Hepatocyte (in vitro differentiated cells): ENCODE measurements around the gene PTAFR. TPM values are rescaled to one million over a fixed set of nuclear protein-coding genes. Genes with fewer than 3 reads are reported as not detected.

Experiments used
- DNase-seq: peaks from one replicate; pipeline ENCODE4 v3.0.0-alpha.2; 2016; ENCODE audit warnings: low spot score
- H2AFZ ChIP-seq: fragments of 200-600 bp; sonication (generic); 2 replicates; pipeline ENCODE4 v1.6.0; 2016; ENCODE audit warnings: antibody characterized with exemption, mild to moderate bottlenecking
- H3K27ac ChIP-seq: fragments of 200-600 bp; sonication (generic); 2 replicates; pipeline ENCODE4 v1.5.1; 2016; ENCODE audit warnings: mild to moderate bottlenecking
- H3K27me3 ChIP-seq: fragments of 200-600 bp; sonication (generic); 2 replicates; pipeline ENCODE4 v1.6.1; 2016
- H3K36me3 ChIP-seq: fragments of 200-600 bp; sonication (generic); replicated peaks from 2 replicates; pipeline ENCODE4 v1.5.1; 2016; ENCODE audit warnings: low read depth; ENCODE audit not compliant: insufficient read depth
- H3K4me1 ChIP-seq: fragments of 200-600 bp; sonication (generic); 2 replicates; pipeline ENCODE4 v1.5.1; 2016; ENCODE audit warnings: mild to moderate bottlenecking, moderate library complexity; ENCODE audit not compliant: insufficient read depth
- H3K4me2 ChIP-seq: fragments of 200-600 bp; sonication (generic); 2 replicates; pipeline ENCODE4 v1.6.0; 2016
- H3K4me3 ChIP-seq: fragments of 200-600 bp; sonication (generic); 2 replicates; pipeline ENCODE4 v1.5.1; 2016; ENCODE audit warnings: mild to moderate bottlenecking
- H3K79me2 ChIP-seq: fragments of 200-600 bp; sonication (generic); 2 replicates; pipeline ENCODE4 v1.6.0; 2017; ENCODE audit warnings: mild to moderate bottlenecking
- H3K9me2 ChIP-seq: fragments of 200-600 bp; sonication (generic); replicated peaks from 2 replicates; pipeline ENCODE4 v1.6.0; 2017; ENCODE audit warnings: mild to moderate bottlenecking; ENCODE audit not compliant: insufficient read depth
- H3K9me3 ChIP-seq: fragments of 200-600 bp; sonication (generic); 2 replicates; pipeline ENCODE4 v1.5.1; 2016; ENCODE audit warnings: low read depth, mild to moderate bottlenecking
- H4K20me1 ChIP-seq: fragments of 200-600 bp; sonication (generic); 2 replicates; pipeline ENCODE4 v1.6.0; 2016; ENCODE audit warnings: mild to moderate bottlenecking; ENCODE audit not compliant: insufficient read depth, poor library complexity, severe bottlenecking
- EZH2 ChIP-seq: fragments of 200-600 bp; sonication (generic); IDR thresholded peaks from 2 replicates; pipeline ENCODE4 v1.6.1; 2016; ENCODE audit warnings: antibody characterized with exemption, mild to moderate bottlenecking, borderline replicate concordance
- EZH2phosphoT487 ChIP-seq: fragments of 200-600 bp; sonication (generic); IDR thresholded peaks from one replicate; pipeline ENCODE4 v1.6.1; 2018; ENCODE audit warnings: antibody characterized with exemption, mild to moderate bottlenecking, low read depth, moderate library complexity; ENCODE audit not compliant: unreplicated experiment, severe bottlenecking
- WGBS: methylation state at CpG from one replicate; pipeline ENCODE4 v1.1.6; 2016; ENCODE audit warnings: low lambda C conversion rate; ENCODE audit errors: missing lambda C conversion rate; 5-methylcytosine and 5-hydroxymethylcytosine counted together
- polyA plus RNA-seq: library from polyadenylated mRNA; unstranded; fragments of >200 nt; fragmentation: Nextera tagmentation; extraction: Ambion mirVana; gene quantifications from 2 replicates; pipeline ENCODE4 v1.2.1, GENCODE V29; 2016
- total RNA-seq: library from RNA; depleted of rRNA; stranded (reverse); fragments of >200 nt; gene quantifications from 2 replicates; pipeline ENCODE4 v1.2.3, GENCODE V29; 2014
- TF ChIP-seq, protein P1 (sequence below): fragments of 200-600 bp; sonication (generic); IDR thresholded peaks from 2 replicates; pipeline ENCODE4 v1.5.1; 2016; ENCODE audit warnings: antibody characterized with exemption, mild to moderate bottlenecking; ENCODE audit not compliant: poor library complexity

PTAFR gene
- total and polyA plus RNA-seq, 2 experiments from 2014 or later = 0.29 to 0.37 TPM

- Histone ChIP-seq H3K27ac (no peak overlapping the region), H3K9me3 (no peaks in the 10 kb centered on the region), H3K79me2 (no peaks in the 10 kb centered on the region), H4K20me1 (no peaks in the 10 kb centered on the region), H3K9me2 (no peaks in the 10 kb centered on the region), H3K4me2 (no peak overlapping the region), H3K4me3 (no peak overlapping the region), H2AFZ (no peak overlapping the region), H3K27me3 (no peaks in the 10 kb centered on the region), H3K4me1 (no peaks in the 10 kb centered on the region), H3K36me3 (no peaks in the 10 kb centered on the region)
- TF ChIP-seq EZH2 (no peak), EZH2phosphoT487 (no peak)
- TF ChIP-seq, protein P1, sequence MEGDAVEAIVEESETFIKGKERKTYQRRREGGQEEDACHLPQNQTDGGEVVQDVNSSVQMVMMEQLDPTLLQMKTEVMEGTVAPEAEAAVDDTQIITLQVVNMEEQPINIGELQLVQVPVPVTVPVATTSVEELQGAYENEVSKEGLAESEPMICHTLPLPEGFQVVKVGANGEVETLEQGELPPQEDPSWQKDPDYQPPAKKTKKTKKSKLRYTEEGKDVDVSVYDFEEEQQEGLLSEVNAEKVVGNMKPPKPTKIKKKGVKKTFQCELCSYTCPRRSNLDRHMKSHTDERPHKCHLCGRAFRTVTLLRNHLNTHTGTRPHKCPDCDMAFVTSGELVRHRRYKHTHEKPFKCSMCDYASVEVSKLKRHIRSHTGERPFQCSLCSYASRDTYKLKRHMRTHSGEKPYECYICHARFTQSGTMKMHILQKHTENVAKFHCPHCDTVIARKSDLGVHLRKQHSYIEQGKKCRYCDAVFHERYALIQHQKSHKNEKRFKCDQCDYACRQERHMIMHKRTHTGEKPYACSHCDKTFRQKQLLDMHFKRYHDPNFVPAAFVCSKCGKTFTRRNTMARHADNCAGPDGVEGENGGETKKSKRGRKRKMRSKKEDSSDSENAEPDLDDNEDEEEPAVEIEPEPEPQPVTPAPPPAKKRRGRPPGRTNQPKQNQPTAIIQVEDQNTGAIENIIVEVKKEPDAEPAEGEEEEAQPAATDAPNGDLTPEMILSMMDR = no peak
- WGBS = 73% methylated on average over 12 of the region's 12 CpGs
- no peak for DNase-seq
Measured at GRCh38 chr1:28190996-28191645, 14.6 kb upstream of the PTAFR start.

GRCh38 chr1:28190337-28190979 is 14.0 kb upstream of the PTAFR start:
- Histone ChIP-seq H3K27me3 (no peaks in the 10 kb centered on the region), H3K9me2 (no peaks in the 10 kb centered on the region), H3K27ac (no peak overlapping the region), H3K4me1 (no peaks in the 10 kb centered on the region), H2AFZ (no peak overlapping the region), H3K79me2 (no peaks in the 10 kb centered on the region), H4K20me1 (no peaks in the 10 kb centered on the region), H3K4me3 (no peak overlapping the region), H3K4me2 (no peak overlapping the region), H3K9me3 (no peaks in the 10 kb centered on the region), H3K36me3 (no peaks in the 10 kb centered on the region)
- DNase-seq = no peak
- 76% methylated on average over 3 of the region's 3 CpGs for WGBS
- TF ChIP-seq, protein P1 = no peak
- TF ChIP-seq EZH2 = no peak

DNA sequence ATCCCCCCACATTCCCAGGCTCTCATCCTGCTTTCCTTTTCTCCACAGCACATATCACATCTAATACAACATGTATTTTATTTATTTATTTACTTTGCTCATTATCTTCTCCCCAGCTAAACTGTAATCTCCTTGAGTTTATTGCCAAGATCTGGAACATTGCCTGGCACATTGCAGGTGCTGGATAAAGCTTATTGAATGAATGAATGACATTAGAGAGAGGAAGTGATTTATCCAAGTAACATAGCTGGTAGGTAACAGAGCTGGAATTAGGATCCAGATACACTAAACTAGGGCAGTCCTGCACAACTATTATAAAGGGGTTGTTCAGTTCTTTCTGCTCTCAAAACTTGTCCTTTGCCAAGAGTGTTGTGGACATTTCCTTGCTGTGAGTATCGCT is 8.6 kb upstream of the PTAFR start:
- no peak overlapping the region for H3K4me2 ChIP-seq
- no peaks in the 10 kb centered on the region for H3K4me1 ChIP-seq
- no peaks in the 10 kb centered on the region for H3K9me3 ChIP-seq
- no peak overlapping the region for H3K27ac ChIP-seq
- no peak overlapping the region for H2AFZ ChIP-seq
- no peak overlapping the region for H3K4me3 ChIP-seq
- no peak for DNase-seq
- H3K27me3 ChIP-seq = no peaks in the 10 kb centered on the region
- TF ChIP-seq EZH2phosphoT487 (no peak), EZH2 (no peak)
- TF ChIP-seq, protein P1 = no peak
- no peaks in the 10 kb centered on the region for H3K79me2 ChIP-seq
- 93% methylated on average over 1 of the region's 1 CpG for WGBS
- no peaks in the 10 kb centered on the region for H3K9me2 ChIP-seq
- no peaks in the 10 kb centered on the region for H4K20me1 ChIP-seq
- no peaks in the 10 kb centered on the region for H3K36me3 ChIP-seq
